Posterior vena cava (tissue), 2 donors: ENCODE measurements around the gene SLC37A1. TPM values are rescaled to one million over a fixed set of nuclear protein-coding genes. Genes with fewer than 3 reads are reported as not detected.

Experiments
- DNase-seq: peaks from one replicate; pipeline ENCODE4 v3.0.0-alpha.2; 2020; ENCODE audit warnings: low spot score
- intact Hi-C, 2 donors: fragments of 100-400 bp; cut with DNase I; formaldehyde crosslinking; loops; one replicate each; pipeline versions ENCODE4 v1.14.1 to v1.14.2; 2022 to 2023
- total RNA-seq, 2 donors: library from RNA; stranded (reverse); fragmentation: NEBNext Ultra II Directional; extraction: Animal tissue kit (Norgen Biotek cat#: 25700); gene quantifications; one replicate each; pipeline ENCODE4 v1.2.1, GENCODE V29; 2021
- donor health status: DM: yes; HTN: yes; CAD: no.
- donor health status: DM: yes; HTN: yes; CAD: no.

Gene SLC37A1
- total RNA-seq, 2 donors from 2014 or later, result 5.2 to 6.0 TPM

DNA sequence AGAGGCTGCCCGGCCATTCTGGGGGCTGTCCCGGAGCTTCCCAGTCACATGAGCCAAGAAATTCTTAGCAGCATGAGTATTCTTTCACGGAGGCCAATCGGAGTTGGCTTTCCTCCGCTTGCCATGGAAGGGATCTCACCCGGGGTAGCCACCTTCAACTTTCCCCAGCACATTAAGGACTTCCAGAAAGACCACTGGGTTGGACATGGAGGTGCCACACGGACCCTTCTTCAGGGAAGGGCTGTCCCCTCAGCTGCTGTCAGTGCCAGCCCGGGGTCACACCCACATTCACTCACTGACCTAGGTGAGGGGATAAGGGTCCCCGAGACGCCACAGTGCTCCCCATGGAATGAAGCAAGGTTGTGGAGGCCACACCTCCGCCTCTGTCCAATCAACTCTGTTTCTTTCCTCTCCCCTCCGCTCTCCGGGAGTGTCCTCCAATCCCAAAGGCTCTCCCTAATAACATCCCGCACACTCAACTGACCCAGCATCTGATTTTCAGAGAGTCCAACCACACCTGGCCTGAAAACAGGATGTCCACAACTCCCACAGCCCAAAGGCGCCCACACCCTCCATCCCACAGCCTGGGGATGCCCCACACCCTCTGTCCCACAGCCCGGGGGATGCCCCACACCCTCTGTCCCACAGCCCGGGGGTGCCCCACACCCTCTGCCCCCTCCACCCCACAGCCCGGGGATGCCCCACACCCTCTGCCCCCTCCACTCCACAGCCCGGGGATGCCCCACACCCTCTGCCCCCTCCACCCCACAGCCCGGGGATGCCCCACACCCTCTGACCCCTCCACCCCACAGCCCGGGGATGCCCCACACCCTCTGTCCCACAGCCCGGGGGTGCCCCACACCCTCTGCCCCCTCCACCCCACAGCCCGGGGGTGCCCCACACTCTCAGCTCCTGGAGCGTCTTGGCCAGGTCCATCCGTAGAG lies 37.0 kb upstream of the SLC37A1 start:
- intact Hi-C loops, result no loop called here
- no peak for DNase-seq

- intact Hi-C loops, result no loop called here
- no peak for DNase-seq
Measured at GRCh38 chr21:42478504-42478903, 35.1 kb upstream of the SLC37A1 start.

DNA sequence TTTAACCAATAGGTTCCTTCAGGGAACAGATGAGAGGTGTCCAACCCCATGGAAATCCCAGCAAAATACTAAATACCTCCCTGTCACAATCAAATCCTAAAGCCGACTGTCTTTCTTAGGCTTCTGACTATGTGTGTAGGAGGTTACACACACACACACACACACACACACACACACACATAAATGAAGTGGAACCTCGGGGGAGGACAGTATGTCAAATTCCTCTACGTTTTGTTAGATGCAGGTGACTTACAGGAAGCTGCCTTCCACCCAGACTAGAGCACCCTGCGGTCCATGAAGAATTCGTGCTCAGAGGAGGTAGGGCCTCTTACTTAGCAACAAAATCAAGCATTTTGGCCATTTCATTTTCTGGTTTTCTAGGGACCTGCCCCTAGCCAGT lies 34.1 kb upstream of the SLC37A1 start:
- intact Hi-C loops, result no loop called here
- DNase-seq, result no peak

GRCh38 chr21:42480736-42481135 lies 32.9 kb upstream of the SLC37A1 start:
- no peak for DNase-seq
- intact Hi-C loops, result no loop called here

DNA sequence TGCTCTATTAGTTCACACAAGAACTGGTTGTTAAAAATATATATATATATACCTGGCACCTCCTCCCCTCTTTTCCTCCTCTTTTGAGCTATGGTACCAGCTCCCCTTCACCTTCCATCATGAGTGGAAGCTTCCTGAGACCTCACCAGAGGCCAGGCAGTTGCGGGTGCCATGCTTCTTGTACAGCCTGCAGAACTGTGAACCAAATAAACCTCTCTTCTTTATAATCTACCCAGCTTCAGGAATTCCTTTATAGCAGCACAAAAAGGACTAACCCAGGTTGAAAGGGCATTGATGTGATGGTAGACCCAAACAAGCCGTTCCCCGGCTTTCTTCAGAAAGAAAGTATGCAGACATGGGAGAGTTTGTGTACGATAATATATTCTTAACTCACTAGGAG lies 32.5 kb upstream of the SLC37A1 start:
- no peak for DNase-seq
- intact Hi-C loops, result no loop called here

DNA sequence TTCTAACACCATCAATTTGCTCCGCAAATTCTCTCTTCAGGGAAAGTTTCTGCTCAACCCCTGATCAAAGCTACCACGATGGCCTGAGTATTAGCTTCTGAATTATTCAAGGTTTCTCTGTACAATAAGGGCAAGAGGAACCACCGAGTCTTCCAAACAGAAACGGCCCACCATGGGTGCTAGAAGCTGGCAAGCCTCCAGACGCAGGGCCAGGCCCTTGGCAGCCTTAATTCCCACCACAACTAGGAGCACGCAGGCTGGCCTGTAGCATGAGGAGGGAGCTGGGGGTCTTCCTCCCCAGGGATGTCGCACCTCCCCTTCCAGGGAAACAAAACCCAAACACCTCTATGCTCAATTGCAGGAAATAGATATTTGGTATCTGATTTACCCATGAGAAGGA lies 28.7 kb upstream of the SLC37A1 start:
- DNase-seq, result no peak
- intact Hi-C loops, result no loop called here

DNA sequence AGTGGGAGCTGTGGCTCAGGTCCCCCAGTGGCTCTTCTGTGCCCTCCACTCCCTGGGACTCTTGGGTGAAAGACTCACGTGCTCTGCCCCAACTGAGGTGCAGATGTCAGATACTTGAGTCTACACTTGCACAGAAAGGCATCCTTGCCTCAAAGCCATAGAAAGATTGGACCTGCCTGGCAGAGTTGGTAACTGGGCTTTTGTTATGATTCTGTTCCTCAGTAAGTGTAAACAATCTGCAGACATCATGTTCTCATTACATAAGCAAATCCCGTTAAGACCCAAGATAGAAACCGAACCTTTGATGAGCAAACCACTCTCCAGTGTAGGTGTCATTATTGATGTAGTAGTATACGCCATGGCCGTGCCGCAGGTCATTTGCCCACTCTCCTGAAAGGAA lies 27.6 kb upstream of the SLC37A1 start:
- DNase-seq, result no peak
- intact Hi-C loops, result no loop called here

GRCh38 chr21:42486531-42486930 lies 27.1 kb upstream of the SLC37A1 start:
- intact Hi-C loops, result no loop called here
- no peak for DNase-seq

- intact Hi-C loops, result no loop called here
- DNase-seq, result no peak
Measured at GRCh38 chr21:42489006-42489563, 24.6 kb upstream of the SLC37A1 start.

DNA sequence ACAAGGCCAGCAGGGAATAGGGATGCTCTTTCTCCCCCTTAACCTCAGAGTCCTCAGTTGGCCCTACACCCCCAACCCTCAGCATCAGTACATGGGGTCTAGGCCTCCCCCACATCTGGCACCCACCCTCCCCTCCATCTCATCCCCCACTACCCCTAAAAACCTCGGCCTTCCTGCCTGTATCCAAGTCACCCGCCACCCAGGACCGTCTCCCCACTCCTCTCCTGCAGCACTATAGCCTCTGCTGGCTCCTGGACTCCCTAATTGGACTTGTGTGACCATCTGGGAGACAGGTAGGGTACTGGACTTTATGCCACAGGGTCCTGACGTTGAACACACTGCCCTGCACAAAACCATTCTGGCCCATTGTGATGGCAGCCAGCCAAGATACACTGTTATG lies 23.7 kb upstream of the SLC37A1 start:
- intact Hi-C loops, result no loop called here

GRCh38 chr21:42490720-42491119 lies 22.9 kb upstream of the SLC37A1 start:
- no peak for DNase-seq
- intact Hi-C loops, result no loop called here

More for the DNA sequence above, 23.7 kb upstream of the SLC37A1 start:
- DNase-seq, result no peak

DNA sequence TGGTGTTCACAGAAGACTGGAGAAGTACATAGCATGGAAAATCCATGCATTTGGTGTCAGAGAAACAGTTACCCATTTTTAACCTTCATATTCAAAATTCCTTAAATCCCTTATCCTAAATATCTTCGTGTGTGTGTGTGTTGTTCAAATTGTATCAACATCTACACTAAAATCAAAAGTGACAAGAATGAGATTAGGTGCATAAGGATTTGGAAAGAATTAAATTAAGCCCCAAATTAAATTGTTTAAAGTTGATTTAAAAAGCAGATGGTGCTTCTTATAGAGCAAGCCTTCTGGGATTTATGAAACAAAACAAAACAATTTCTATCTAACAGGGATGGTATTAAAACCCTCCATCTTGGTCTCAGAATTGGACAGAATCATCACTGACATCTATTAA lies 22.3 kb upstream of the SLC37A1 start:
- intact Hi-C loops, result no loop called here

DNA sequence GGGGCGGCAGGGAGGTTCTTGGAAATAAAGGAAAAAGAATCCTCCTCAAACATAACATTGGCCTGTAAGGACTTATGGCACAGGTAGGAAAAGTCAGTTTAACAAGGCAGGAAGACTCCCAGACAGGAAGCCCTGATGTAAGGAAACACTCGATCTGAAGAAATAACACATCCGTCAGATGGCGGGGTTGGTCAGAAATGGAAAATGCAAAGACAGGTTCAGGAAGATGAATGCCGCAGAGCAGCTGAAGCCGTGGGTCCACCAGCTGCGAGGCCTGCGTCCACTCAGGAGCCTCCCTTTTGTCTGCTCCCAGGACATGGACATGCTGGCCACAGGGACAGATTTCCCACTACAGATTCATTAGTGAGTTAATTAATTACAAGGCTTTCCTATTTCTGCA lies 21.5 kb upstream of the SLC37A1 start:
- intact Hi-C loops, result no loop called here
- no peak for DNase-seq

More for the DNA sequence above, 22.3 kb upstream of the SLC37A1 start:
- no peak for DNase-seq

GRCh38 chr21:42493109-42494060 lies 20.3 kb upstream of the SLC37A1 start:
- DNase-seq, result no peak
- intact Hi-C loops, result no loop called here

- intact Hi-C loops, result no loop called here
- no peak for DNase-seq
Measured at GRCh38 chr21:42495027-42495426, 18.6 kb upstream of the SLC37A1 start.

DNA sequence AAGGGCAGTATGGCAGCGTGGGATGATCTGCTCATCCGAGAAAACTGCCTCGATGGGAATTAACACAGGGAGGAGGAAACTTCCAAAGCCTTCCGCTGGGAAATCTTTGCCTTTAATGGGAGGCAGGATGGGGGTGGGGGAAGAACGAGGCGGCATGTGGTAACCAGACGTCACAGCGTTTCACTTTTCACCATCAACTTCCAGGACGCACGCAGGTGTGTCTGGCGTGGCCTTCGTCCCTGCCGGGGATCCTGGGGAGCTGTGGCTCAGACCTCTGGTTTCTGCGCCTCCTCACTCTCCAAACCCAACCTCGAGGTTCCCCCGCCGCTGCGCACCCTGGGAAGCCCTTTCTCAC lies 17.9 kb upstream of the SLC37A1 start:
- no peak for DNase-seq

GRCh38 chr21:42496120-42496838 lies 17.4 kb upstream of the SLC37A1 start, which contains the start of gene RSPH1:
Gene RSPH1, minus strand, starts transcription at chr21:42496224. Its CDS starts 38 bp downstream, at chr21:42496186.
- peak; percentile 100 for DNase-seq
- intact Hi-C loops, result no loop called here

More for the DNA sequence above, 17.9 kb upstream of the SLC37A1 start:
- intact Hi-C loops, result no loop called here

- intact Hi-C loops, result no loop called here
Measured at GRCh38 chr21:42496839-42497202, 16.8 kb upstream of the SLC37A1 start.

DNA sequence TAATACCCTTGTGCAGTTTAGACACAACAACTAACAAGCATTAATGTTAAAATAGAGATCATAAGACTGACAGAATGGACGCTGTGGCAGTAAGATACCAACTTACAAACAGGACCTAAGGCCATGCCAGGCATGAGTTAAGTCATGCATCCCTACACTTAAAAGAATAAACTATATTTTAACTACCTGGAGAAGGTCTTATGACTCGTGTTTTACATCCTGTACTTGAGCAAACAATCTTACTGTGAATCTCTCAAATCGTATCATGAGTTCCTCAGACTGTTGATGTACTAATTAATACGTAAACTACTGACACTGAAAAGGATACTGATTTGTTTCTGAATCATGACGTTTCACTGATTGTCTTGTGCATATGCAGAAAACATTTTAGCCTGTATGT lies 15.6 kb upstream of the SLC37A1 start:
- DNase-seq, result no peak
- intact Hi-C loops, result no loop called here

More at GRCh38 chr21:42496839-42497202, 16.8 kb upstream of the SLC37A1 start:
- no peak for DNase-seq
